ENCODE results near the gene ANKRD33. TPM values are rescaled to one million over a fixed set of nuclear protein-coding genes. Genes with fewer than 3 reads are reported as not detected.

Gene ANKRD33
- total and polyA plus RNA-seq, 2 of the 13 experiments (the other 11 are each of a cell fraction or from before 2014, with no cell fraction given) = 0.04 TPM; not detected in 1

DNA sequence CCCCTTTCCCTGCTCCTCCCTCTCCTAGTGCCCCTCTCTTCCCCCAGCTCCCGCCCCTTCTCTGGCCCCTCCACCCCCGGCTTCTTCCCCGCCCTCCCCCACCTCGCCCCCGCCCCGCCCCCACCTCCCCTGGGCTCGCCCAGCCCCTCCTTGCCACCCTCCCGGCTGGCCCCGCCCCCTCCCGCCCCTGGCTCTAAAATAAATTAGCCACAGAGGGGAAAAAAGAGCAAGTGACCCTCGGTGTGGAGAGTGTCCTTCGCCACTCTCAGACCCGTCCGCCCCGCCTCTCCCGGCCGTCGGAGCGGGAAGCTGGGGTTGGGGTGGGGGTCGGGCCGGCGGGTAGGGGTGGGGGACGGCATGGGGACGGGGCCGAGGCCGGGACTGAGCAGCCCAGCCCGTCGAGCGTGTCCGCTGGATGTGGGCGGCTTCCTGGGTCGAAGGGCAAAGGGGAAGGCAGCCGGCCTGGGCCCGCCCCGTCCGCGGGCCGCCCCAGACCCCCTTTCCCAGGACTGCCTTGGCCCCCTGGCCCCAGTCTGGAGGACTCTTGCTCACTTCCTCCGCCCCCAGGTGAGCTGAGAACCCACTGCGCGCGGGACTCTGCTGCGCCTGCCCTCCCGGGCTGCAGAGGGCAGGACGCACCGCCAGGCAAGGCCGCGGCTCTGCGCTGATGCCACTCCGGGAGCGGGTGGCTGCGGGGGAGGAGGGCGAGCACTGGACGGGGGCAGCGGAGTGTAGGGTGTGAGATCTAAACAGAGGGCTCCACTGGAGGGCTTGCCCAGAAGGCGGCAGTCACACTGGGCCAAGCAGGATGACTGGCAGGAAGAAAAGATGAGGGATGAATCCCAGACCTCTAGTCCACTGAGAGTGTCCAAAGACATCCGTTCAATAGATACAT, 38.8 kb upstream of the ANKRD33 start (continued):
- TF ChIP-seq, protein P1, sequence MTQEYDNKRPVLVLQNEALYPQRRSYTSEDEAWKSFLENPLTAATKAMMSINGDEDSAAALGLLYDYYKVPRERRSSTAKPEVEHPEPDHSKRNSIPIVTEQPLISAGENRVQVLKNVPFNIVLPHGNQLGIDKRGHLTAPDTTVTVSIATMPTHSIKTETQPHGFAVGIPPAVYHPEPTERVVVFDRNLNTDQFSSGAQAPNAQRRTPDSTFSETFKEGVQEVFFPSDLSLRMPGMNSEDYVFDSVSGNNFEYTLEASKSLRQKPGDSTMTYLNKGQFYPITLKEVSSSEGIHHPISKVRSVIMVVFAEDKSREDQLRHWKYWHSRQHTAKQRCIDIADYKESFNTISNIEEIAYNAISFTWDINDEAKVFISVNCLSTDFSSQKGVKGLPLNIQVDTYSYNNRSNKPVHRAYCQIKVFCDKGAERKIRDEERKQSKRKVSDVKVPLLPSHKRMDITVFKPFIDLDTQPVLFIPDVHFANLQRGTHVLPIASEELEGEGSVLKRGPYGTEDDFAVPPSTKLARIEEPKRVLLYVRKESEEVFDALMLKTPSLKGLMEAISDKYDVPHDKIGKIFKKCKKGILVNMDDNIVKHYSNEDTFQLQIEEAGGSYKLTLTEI (CRISPR knock-in tag; conservative IDR thresholded peaks at IDR 0.05) = no peak
- TF ChIP-seq, protein P2, sequence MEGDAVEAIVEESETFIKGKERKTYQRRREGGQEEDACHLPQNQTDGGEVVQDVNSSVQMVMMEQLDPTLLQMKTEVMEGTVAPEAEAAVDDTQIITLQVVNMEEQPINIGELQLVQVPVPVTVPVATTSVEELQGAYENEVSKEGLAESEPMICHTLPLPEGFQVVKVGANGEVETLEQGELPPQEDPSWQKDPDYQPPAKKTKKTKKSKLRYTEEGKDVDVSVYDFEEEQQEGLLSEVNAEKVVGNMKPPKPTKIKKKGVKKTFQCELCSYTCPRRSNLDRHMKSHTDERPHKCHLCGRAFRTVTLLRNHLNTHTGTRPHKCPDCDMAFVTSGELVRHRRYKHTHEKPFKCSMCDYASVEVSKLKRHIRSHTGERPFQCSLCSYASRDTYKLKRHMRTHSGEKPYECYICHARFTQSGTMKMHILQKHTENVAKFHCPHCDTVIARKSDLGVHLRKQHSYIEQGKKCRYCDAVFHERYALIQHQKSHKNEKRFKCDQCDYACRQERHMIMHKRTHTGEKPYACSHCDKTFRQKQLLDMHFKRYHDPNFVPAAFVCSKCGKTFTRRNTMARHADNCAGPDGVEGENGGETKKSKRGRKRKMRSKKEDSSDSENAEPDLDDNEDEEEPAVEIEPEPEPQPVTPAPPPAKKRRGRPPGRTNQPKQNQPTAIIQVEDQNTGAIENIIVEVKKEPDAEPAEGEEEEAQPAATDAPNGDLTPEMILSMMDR (CRISPR knock-in tag; IDR thresholded peaks at IDR 0.05) = peak; percentile 42
- TF ChIP-seq ZNF317 (CRISPR knock-in tag; IDR thresholded peaks at IDR 0.05) = no peak
- no peak for TF ChIP-seq ZNF563 (CRISPR knock-in tag; IDR thresholded peaks at IDR 0.05)
- TF ChIP-seq, protein P3, sequence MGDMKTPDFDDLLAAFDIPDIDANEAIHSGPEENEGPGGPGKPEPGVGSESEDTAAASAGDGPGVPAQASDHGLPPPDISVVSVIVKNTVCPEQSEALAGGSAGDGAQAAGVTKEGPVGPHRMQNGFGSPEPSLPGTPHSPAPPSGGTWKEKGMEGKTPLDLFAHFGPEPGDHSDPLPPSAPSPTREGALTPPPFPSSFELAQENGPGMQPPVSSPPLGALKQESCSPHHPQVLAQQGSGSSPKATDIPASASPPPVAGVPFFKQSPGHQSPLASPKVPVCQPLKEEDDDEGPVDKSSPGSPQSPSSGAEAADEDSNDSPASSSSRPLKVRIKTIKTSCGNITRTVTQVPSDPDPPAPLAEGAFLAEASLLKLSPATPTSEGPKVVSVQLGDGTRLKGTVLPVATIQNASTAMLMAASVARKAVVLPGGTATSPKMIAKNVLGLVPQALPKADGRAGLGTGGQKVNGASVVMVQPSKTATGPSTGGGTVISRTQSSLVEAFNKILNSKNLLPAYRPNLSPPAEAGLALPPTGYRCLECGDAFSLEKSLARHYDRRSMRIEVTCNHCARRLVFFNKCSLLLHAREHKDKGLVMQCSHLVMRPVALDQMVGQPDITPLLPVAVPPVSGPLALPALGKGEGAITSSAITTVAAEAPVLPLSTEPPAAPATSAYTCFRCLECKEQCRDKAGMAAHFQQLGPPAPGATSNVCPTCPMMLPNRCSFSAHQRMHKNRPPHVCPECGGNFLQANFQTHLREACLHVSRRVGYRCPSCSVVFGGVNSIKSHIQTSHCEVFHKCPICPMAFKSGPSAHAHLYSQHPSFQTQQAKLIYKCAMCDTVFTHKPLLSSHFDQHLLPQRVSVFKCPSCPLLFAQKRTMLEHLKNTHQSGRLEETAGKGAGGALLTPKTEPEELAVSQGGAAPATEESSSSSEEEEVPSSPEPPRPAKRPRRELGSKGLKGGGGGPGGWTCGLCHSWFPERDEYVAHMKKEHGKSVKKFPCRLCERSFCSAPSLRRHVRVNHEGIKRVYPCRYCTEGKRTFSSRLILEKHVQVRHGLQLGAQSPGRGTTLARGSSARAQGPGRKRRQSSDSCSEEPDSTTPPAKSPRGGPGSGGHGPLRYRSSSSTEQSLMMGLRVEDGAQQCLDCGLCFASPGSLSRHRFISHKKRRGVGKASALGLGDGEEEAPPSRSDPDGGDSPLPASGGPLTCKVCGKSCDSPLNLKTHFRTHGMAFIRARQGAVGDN (CRISPR knock-in tag; IDR thresholded peaks at IDR 0.05) = peak; percentile 42; the same call in 1 of the 2 replicates
- no peak for TF ChIP-seq ZNF160 (CRISPR knock-in tag; IDR thresholded peaks at IDR 0.05)
- no peak for TF ChIP-seq ZNF30 (CRISPR knock-in tag; IDR thresholded peaks at IDR 0.05)
- TF ChIP-seq ZNF75D (CRISPR knock-in tag; IDR thresholded peaks at IDR 0.05; ENCODE audit: borderline replicate concordance) = no peak
- TF ChIP-seq, protein P4, sequence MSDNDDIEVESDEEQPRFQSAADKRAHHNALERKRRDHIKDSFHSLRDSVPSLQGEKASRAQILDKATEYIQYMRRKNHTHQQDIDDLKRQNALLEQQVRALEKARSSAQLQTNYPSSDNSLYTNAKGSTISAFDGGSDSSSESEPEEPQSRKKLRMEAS (IDR thresholded peaks at IDR 0.05) = peak; percentile 20; the same call in 1 of the 2 replicates
- TF ChIP-seq ZNF432 (CRISPR knock-in tag; IDR thresholded peaks at IDR 0.05; ENCODE audit: borderline replicate concordance) = no peak
- TF ChIP-seq NR2C2 (CRISPR knock-in tag; IDR thresholded peaks at IDR 0.05; ENCODE audit: borderline replicate concordance) = peak; percentile 83
- TF ChIP-seq, protein P5, sequence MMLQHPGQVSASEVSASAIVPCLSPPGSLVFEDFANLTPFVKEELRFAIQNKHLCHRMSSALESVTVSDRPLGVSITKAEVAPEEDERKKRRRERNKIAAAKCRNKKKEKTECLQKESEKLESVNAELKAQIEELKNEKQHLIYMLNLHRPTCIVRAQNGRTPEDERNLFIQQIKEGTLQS (CRISPR knock-in tag; IDR thresholded peaks at IDR 0.05) = no peak
- no peak for TF ChIP-seq EEA1 (CRISPR knock-in tag; IDR thresholded peaks at IDR 0.05; ENCODE audit: borderline replicate concordance)
- TF ChIP-seq SALL1 (CRISPR knock-in tag; IDR thresholded peaks at IDR 0.05) = no peak; the same call in 1 of the 2 replicates
- no peak for TF ChIP-seq SOX6 (IDR thresholded peaks at IDR 0.05)
- no peak for TF ChIP-seq SOX6 (CRISPR knock-in tag; IDR thresholded peaks at IDR 0.05)
- no peak for TF ChIP-seq ZNF530 (CRISPR knock-in tag; IDR thresholded peaks at IDR 0.05; ENCODE audit: low read depth)
